Skeletal muscle tissue (tissue), 5 donors: Measurements from ENCODE around the gene FOXRED2. TPM values are rescaled to one million over a fixed set of nuclear protein-coding genes. Genes with fewer than 3 reads are reported as not detected.

ENCODE experiments used
- H3K27ac ChIP-seq: one replicate; pipeline ENCODE4 v1.7.0; 2013; ENCODE audit warnings: mild to moderate bottlenecking, low read depth, low read length, inconsistent platforms
- H3K27me3 ChIP-seq, 3 donors: one replicate each; pipeline ENCODE4 v1.7.0; 2013; ENCODE audit warnings: low read length in 3 of 3; ENCODE audit not compliant: control insufficient read depth in 3 of 3, insufficient read depth in 3 of 3
- H3K36me3 ChIP-seq, 3 donors: one replicate each; pipeline ENCODE4 v1.7.0; 2013; ENCODE audit warnings: low read length in 3 of 3; ENCODE audit not compliant: control insufficient read depth in 3 of 3, insufficient read depth in 3 of 3
- H3K4me1 ChIP-seq, 3 donors: one replicate each; pipeline ENCODE4 v1.7.0; 2013; ENCODE audit warnings: low read length in 3 of 3, mild to moderate bottlenecking in 3 of 3; ENCODE audit not compliant: control insufficient read depth in 3 of 3, insufficient read depth in 3 of 3
- H3K4me3 ChIP-seq, 3 donors: one replicate each; pipeline ENCODE4 v1.7.0; 2013; ENCODE audit warnings: low read length in 3 of 3
- H3K9ac ChIP-seq, 3 donors: one replicate each; pipeline ENCODE4 v1.7.0; 2013; ENCODE audit warnings: low read length in 3 of 3, mild to moderate bottlenecking in 3 of 3, moderate library complexity in 2 of 3, low read depth in 1 of 3
- H3K9me3 ChIP-seq, 3 donors: one replicate each; pipeline ENCODE4 v1.7.0; 2013; ENCODE audit warnings: low read length in 3 of 3; ENCODE audit not compliant: control insufficient read depth in 3 of 3
- small RNA-seq: library from RNA; depleted of rRNA; stranded (forward); fragments of <200 nt; gene quantifications from one replicate; pipeline ENCODE3, GENCODE V24; 2014
- total RNA-seq: library from RNA; depleted of rRNA; stranded (reverse); fragments of >200 nt; gene quantifications from one replicate; pipeline ENCODE4 v1.2.3, GENCODE V29; 2014
- donor health status: Osteomylitis.

FOXRED2 gene
- total RNA-seq, 1 donor from 2014 or later, result 14.6 TPM

GRCh38 chr22:36440429-36441002 is 66.3 kb downstream of the FOXRED2 start:
- no peaks in the 10 kb centered on the region for H3K27me3 ChIP-seq
- H3K27ac ChIP-seq, result peak overlapping the region; percentile 38
- H3K4me1 ChIP-seq, result peaks cover 0 to 5% (median 3%) of the 10 kb centered on the region in 3 donors
- H3K9ac ChIP-seq, result no peak overlapping the region
- H3K9me3 ChIP-seq, result no peaks in the 10 kb centered on the region
- H3K36me3 ChIP-seq, result no peaks in the 10 kb centered on the region
- no peak overlapping the region for H3K4me3 ChIP-seq

GRCh38 chr22:36439481-36440271 is 67.2 kb downstream of the FOXRED2 start:
- Histone ChIP-seq H3K9ac (no peak overlapping the region), H3K36me3 (no peaks in the 10 kb centered on the region), H3K4me3 (no peak overlapping the region), H3K4me1 (peaks cover 0 to 3% (median 3%) of the 10 kb centered on the region in 3 donors), H3K9me3 (no peaks in the 10 kb centered on the region), H3K27me3 (no peaks in the 10 kb centered on the region), H3K27ac (peak overlapping the region; percentile 44)

Small RNA genes within 50 kb of the gene (small RNA-seq; reads per million reads assigned to genes)
- not detected for gene RF00019

Other genes starting within 250 kb of the FOXRED2 start
- gene MYH9, start 119.1 kb downstream of the FOXRED2 start, total RNA-seq, result 111 TPM
- gene TXN2, start 25.4 kb downstream of the FOXRED2 start, total RNA-seq, result 19.3 TPM
- gene EIF3D, start 22.1 kb upstream of the FOXRED2 start, total RNA-seq, result 294 TPM
- not detected for gene CACNG2, start 196.7 kb upstream of the FOXRED2 start, total RNA-seq